ENCODE measurements around the gene GDPD3. TPM values are rescaled to one million over a fixed set of nuclear protein-coding genes. Genes with fewer than 3 reads are reported as not detected.
A peak's percentile ranks its signal among the peaks of the same experiment; 100 is the strongest.

The GDPD3 gene
- total and polyA plus RNA-seq, 2 experiments from 2014 or later = 0.94 to 1.4 TPM

GRCh38 chr16:30112197-30113030 lies 923 bp downstream of the GDPD3 start:
- Histone ChIP-seq H3K9me2 (ENCODE audit: insufficient read depth) (no peaks in the 10 kb centered on the region), H3K4me3 (no peak overlapping the region), H3F3A (replicated peaks; ENCODE audit: low read depth) (no peaks in the 10 kb centered on the region; the same call in 1 of the 2 replicates), H3K4me1 (ENCODE audit: insufficient read depth) (peaks cover 4% of the 10 kb centered on the region), H2AFZ (no peak overlapping the region), H4K20me1 (replicated peaks; ENCODE audit: insufficient read depth) (no peaks in the 10 kb centered on the region), H3K36me3 (ENCODE audit: insufficient read depth) (no peaks in the 10 kb centered on the region), H3K4me2 (0 out of 2 replicates have a peak overlapping the region, but pooled peaks have one; percentile 26), H3K27me3 (ENCODE audit: insufficient read depth) (no peaks in the 10 kb centered on the region), H3K79me2 (replicated peaks; ENCODE audit: insufficient read depth) (no peaks in the 10 kb centered on the region), H3K27ac (ENCODE audit: low read depth) (no peak overlapping the region)
- Mint-ChIP-seq H3K9me3 (no peaks in the 10 kb centered on the region), H3K27ac (no peak overlapping the region), H3K36me3 (ENCODE audit: low read depth) (no peaks in the 10 kb centered on the region; the same call in 2 of the 3 replicates), H3K4me1 (peaks cover 9% of the 10 kb centered on the region), H3K4me3 (no peak overlapping the region), H3K27me3 (ENCODE audit: insufficient read depth, low read depth, poor library complexity) (peaks cover 7% of the 10 kb centered on the region)
- no peak for TF ChIP-seq EZH2phosphoT487 (IDR thresholded peaks at IDR 0.05; ENCODE audit: unreplicated experiment)
- TF ChIP-seq JUNB (IDR thresholded peaks at IDR 0.05; ENCODE audit: unreplicated experiment) = no peak
- TF ChIP-seq CTCF (conservative IDR thresholded peaks at IDR 0.05; ENCODE audit: low read depth in 2 of 2) = peak; percentile 52 to 90
- no peak for TF ChIP-seq STAT1 (IDR thresholded peaks at IDR 0.05; ENCODE audit: unreplicated experiment)
- TF ChIP-seq ZNF114 (CRISPR knock-in tag; IDR thresholded peaks at IDR 0.05) = no peak
- no peak for TF ChIP-seq EZH2 (IDR thresholded peaks at IDR 0.05; ENCODE audit: low read depth, unreplicated experiment)
- DNase-seq (ENCODE audit: low spot score) = peak; percentile 85
- ATAC-seq = peak; percentile 93

GRCh38 chr16:30110661-30111060 lies 2.7 kb downstream of the GDPD3 start:
- H3K4me1 ChIP-seq (ENCODE audit: insufficient read depth) = peaks cover 4% of the 10 kb centered on the region
- no peak overlapping the region for H3K4me2 ChIP-seq
- Mint-ChIP-seq H3K4me3 (no peak overlapping the region), H3K9me3 (no peaks in the 10 kb centered on the region), H3K36me3 (ENCODE audit: low read depth) (no peaks in the 10 kb centered on the region; the same call in 2 of the 3 replicates), H3K27ac (no peak overlapping the region), H3K27me3 (ENCODE audit: insufficient read depth, low read depth, poor library complexity) (peaks cover 6% of the 10 kb centered on the region), H3K4me1 (peaks cover 9% of the 10 kb centered on the region)
- H3K27ac ChIP-seq (ENCODE audit: low read depth) = no peak overlapping the region
- no peak for ATAC-seq
- no peaks in the 10 kb centered on the region for H3K36me3 ChIP-seq (ENCODE audit: insufficient read depth)
- DNase-seq (ENCODE audit: low spot score) = no peak
- H3K27me3 ChIP-seq (ENCODE audit: insufficient read depth) = no peaks in the 10 kb centered on the region
- H3K9me2 ChIP-seq (ENCODE audit: insufficient read depth) = no peaks in the 10 kb centered on the region
- no peak overlapping the region for H3K4me3 ChIP-seq
- H3F3A ChIP-seq (replicated peaks; ENCODE audit: low read depth) = no peaks in the 10 kb centered on the region; the same call in 1 of the 2 replicates
- no peaks in the 10 kb centered on the region for H4K20me1 ChIP-seq (replicated peaks; ENCODE audit: insufficient read depth)
- no peak overlapping the region for H2AFZ ChIP-seq
- TF ChIP-seq EZH2phosphoT487 (IDR thresholded peaks at IDR 0.05; ENCODE audit: unreplicated experiment) (no peak), CREB1 (CRISPR knock-in tag; IDR thresholded peaks at IDR 0.05; ENCODE audit: low read depth) (no peak), ETS1 (IDR thresholded peaks at IDR 0.05) (no peak), STAT1 (IDR thresholded peaks at IDR 0.05; ENCODE audit: unreplicated experiment) (no peak)
- H3K79me2 ChIP-seq (replicated peaks; ENCODE audit: insufficient read depth) = no peaks in the 10 kb centered on the region
